Activated naive CD8-positive, alpha-beta T cell treated with anti-CD3 and anti-CD28 coated beads, Interleukin-2, amount 10 ng/mL, durations not matched to agents 7 days and 5 days (primary cell): ENCODE data around the gene RNF123. TPM values are rescaled to one million over a fixed set of nuclear protein-coding genes. Genes with fewer than 3 reads are reported as not detected.

Experiments
- ATAC-seq: fragments of 150-1000 bp; cut with Tn5 transposase; one replicate; pipeline ENCODE4 v1.10.0; 2021; ENCODE audit warnings: low read depth, moderate library complexity
- POLR2A ChIA-PET: fragments of 350-600 bp; sonication (Branson Sonifier 250); formaldehyde crosslinking; loops from one replicate; lab custom pipeline; 2021; ENCODE audit warnings: antibody characterized with exemption; lab: Charles Lee
- DNase-seq: peaks from one replicate; pipeline ENCODE4 v3.0.0; 2021
- H3K27ac Mint-ChIP-seq: one replicate; pipeline ENCODE4 v1.8.0; 2022; ENCODE audit warnings: mild to moderate bottlenecking, mixed read lengths
- H3K27me3 Mint-ChIP-seq: one replicate; pipeline ENCODE4 v1.8.0; 2022; ENCODE audit warnings: mild to moderate bottlenecking, moderate library complexity, mixed read lengths
- H3K36me3 Mint-ChIP-seq: one replicate; pipeline ENCODE4 v1.8.0; 2021; ENCODE audit warnings: mild to moderate bottlenecking, mixed read lengths
- H3K4me1 Mint-ChIP-seq: one replicate; pipeline ENCODE4 v1.8.0; 2021; ENCODE audit warnings: mixed read lengths
- H3K4me3 Mint-ChIP-seq: one replicate; pipeline ENCODE4 v1.8.0; 2022; ENCODE audit warnings: mild to moderate bottlenecking, moderate library complexity, mixed read lengths
- H3K9me3 Mint-ChIP-seq: one replicate; pipeline ENCODE4 v1.8.0; 2021; ENCODE audit warnings: mixed read lengths
- total RNA-seq, 2 experiments: library from RNA; stranded (reverse); gene quantifications; one replicate each; pipeline ENCODE4 v1.2.3, GENCODE V29; 2021

RNF123 gene
- total RNA-seq, 2 experiments from 2014 or later: 53.2 to 56.5 TPM

- H3K4me1 Mint-ChIP-seq: peaks cover 2% of the 10 kb centered on the region
- DNase-seq: no peak
- no peak overlapping the region for H3K27ac Mint-ChIP-seq
- no peaks in the 10 kb centered on the region for H3K36me3 Mint-ChIP-seq
- peaks cover 5% of the 10 kb centered on the region for H3K27me3 Mint-ChIP-seq
- no peaks in the 10 kb centered on the region for H3K9me3 Mint-ChIP-seq
- POLR2A ChIA-PET: interaction anchor here (0.9 kb wide), 1 partner anchor 113 kb away, joined by 3 read pairs; no protein-coding TSS in a partner anchor
- ATAC-seq: no peak
- no peak overlapping the region for H3K4me3 Mint-ChIP-seq
These were observed 36.4 kb upstream of the RNF123 start for GRCh38 chr3:49652903-49653415.

GRCh38 chr3:49653621-49654020 is 35.7 kb upstream of the RNF123 start:
- Mint-ChIP-seq H3K27me3 (peaks cover 5% of the 10 kb centered on the region), H3K27ac (no peak overlapping the region), H3K9me3 (no peaks in the 10 kb centered on the region), H3K4me3 (no peak overlapping the region), H3K36me3 (no peaks in the 10 kb centered on the region), H3K4me1 (peaks cover 2% of the 10 kb centered on the region)
- no peak for DNase-seq
- ATAC-seq: no peak
- POLR2A ChIA-PET: interaction anchor here (0.6 kb wide), 1 partner anchor 10 kb away, joined by 3 read pairs; no protein-coding TSS in a partner anchor

- no peaks in the 10 kb centered on the region for H3K36me3 Mint-ChIP-seq
- no peak overlapping the region for H3K27ac Mint-ChIP-seq
- no peak overlapping the region for H3K4me3 Mint-ChIP-seq
These were observed 35.1 kb upstream of the RNF123 start for GRCh38 chr3:49654176-49654825.

GRCh38 chr3:49654955-49655556 is 34.3 kb upstream of the RNF123 start:
- peaks cover 5% of the 10 kb centered on the region for H3K27me3 Mint-ChIP-seq
- no peak overlapping the region for H3K27ac Mint-ChIP-seq
- DNase-seq (no peak), ATAC-seq (no peak)
- no peak overlapping the region for H3K4me3 Mint-ChIP-seq
- POLR2A ChIA-PET: no interaction called here
- H3K36me3 Mint-ChIP-seq: no peaks in the 10 kb centered on the region
- H3K4me1 Mint-ChIP-seq: peaks cover 3% of the 10 kb centered on the region
- H3K9me3 Mint-ChIP-seq: no peaks in the 10 kb centered on the region

More at GRCh38 chr3:49654176-49654825, 35.1 kb upstream of the RNF123 start:
- POLR2A ChIA-PET: interaction anchor here (0.6 kb wide), 1 partner anchor 9 kb away, joined by 3 read pairs; no protein-coding TSS in a partner anchor
- DNase-seq: no peak
- Mint-ChIP-seq H3K9me3 (no peaks in the 10 kb centered on the region), H3K27me3 (peaks cover 5% of the 10 kb centered on the region), H3K4me1 (peaks cover 2% of the 10 kb centered on the region)
- no peak for ATAC-seq

GRCh38 chr3:49655731-49656285 is 33.5 kb upstream of the RNF123 start:
- no peaks in the 10 kb centered on the region for H3K9me3 Mint-ChIP-seq

GRCh38 chr3:49656541-49657112 is 32.7 kb upstream of the RNF123 start:
- POLR2A ChIA-PET: no interaction called here
- no peaks in the 10 kb centered on the region for H3K9me3 Mint-ChIP-seq
- H3K4me3 Mint-ChIP-seq: no peak overlapping the region
- H3K4me1 Mint-ChIP-seq: peaks cover 3% of the 10 kb centered on the region
- no peak overlapping the region for H3K27ac Mint-ChIP-seq
- ATAC-seq (no peak), DNase-seq (no peak)
- H3K36me3 Mint-ChIP-seq: no peaks in the 10 kb centered on the region
- H3K27me3 Mint-ChIP-seq: peaks cover 5% of the 10 kb centered on the region

More at GRCh38 chr3:49655731-49656285, 33.5 kb upstream of the RNF123 start:
- peaks cover 3% of the 10 kb centered on the region for H3K4me1 Mint-ChIP-seq
- H3K36me3 Mint-ChIP-seq: no peaks in the 10 kb centered on the region
- H3K27ac Mint-ChIP-seq: no peak overlapping the region
- DNase-seq (no peak), ATAC-seq (no peak)
- POLR2A ChIA-PET: no interaction called here
- no peak overlapping the region for H3K4me3 Mint-ChIP-seq
- H3K27me3 Mint-ChIP-seq: peaks cover 5% of the 10 kb centered on the region

GRCh38 chr3:49657208-49657915 is 32.0 kb upstream of the RNF123 start:
- no peaks in the 10 kb centered on the region for H3K9me3 Mint-ChIP-seq
- H3K4me3 Mint-ChIP-seq: no peak overlapping the region
- no peaks in the 10 kb centered on the region for H3K36me3 Mint-ChIP-seq
- H3K27me3 Mint-ChIP-seq: peaks cover 5% of the 10 kb centered on the region
- peaks cover 3% of the 10 kb centered on the region for H3K4me1 Mint-ChIP-seq
- DNase-seq: no peak
- no peak for ATAC-seq
- POLR2A ChIA-PET: no interaction called here
- no peak overlapping the region for H3K27ac Mint-ChIP-seq

GRCh38 chr3:49658711-49659110 is 30.6 kb upstream of the RNF123 start:
- Mint-ChIP-seq H3K36me3 (no peaks in the 10 kb centered on the region), H3K27ac (no peak overlapping the region), H3K27me3 (peaks cover 5% of the 10 kb centered on the region), H3K4me1 (peaks cover 3% of the 10 kb centered on the region), H3K9me3 (no peaks in the 10 kb centered on the region), H3K4me3 (no peak overlapping the region)
- ATAC-seq (no peak), DNase-seq (no peak)
- POLR2A ChIA-PET: no interaction called here

GRCh38 chr3:49659756-49660155 is 29.6 kb upstream of the RNF123 start:
- Mint-ChIP-seq H3K36me3 (no peaks in the 10 kb centered on the region), H3K27me3 (peaks cover 5% of the 10 kb centered on the region), H3K27ac (no peak overlapping the region), H3K4me1 (peaks cover 3% of the 10 kb centered on the region), H3K9me3 (no peaks in the 10 kb centered on the region), H3K4me3 (no peak overlapping the region)
- no peak for DNase-seq
- POLR2A ChIA-PET: interaction anchor here (1.2 kb wide), 1 partner anchor 123 kb away, joined by 3 read pairs; no protein-coding TSS in a partner anchor
- ATAC-seq: no peak

- DNase-seq: no peak
- H3K9me3 Mint-ChIP-seq: no peaks in the 10 kb centered on the region
These were observed 28.1 kb upstream of the RNF123 start for GRCh38 chr3:49661281-49661680.

GRCh38 chr3:49662021-49662420 is 27.3 kb upstream of the RNF123 start:
- POLR2A ChIA-PET: no interaction called here
- H3K36me3 Mint-ChIP-seq: no peaks in the 10 kb centered on the region
- no peak overlapping the region for H3K4me3 Mint-ChIP-seq
- DNase-seq (no peak), ATAC-seq (no peak)
- H3K4me1 Mint-ChIP-seq: peaks cover 5% of the 10 kb centered on the region
- no peaks in the 10 kb centered on the region for H3K27me3 Mint-ChIP-seq
- no peaks in the 10 kb centered on the region for H3K9me3 Mint-ChIP-seq
- H3K27ac Mint-ChIP-seq: no peak overlapping the region

More at GRCh38 chr3:49661281-49661680, 28.1 kb upstream of the RNF123 start:
- H3K27me3 Mint-ChIP-seq: peaks cover 4% of the 10 kb centered on the region
- ATAC-seq: no peak
- H3K27ac Mint-ChIP-seq: no peak overlapping the region
- H3K4me3 Mint-ChIP-seq: no peak overlapping the region
- H3K4me1 Mint-ChIP-seq: peaks cover 5% of the 10 kb centered on the region
- POLR2A ChIA-PET: no interaction called here
- no peaks in the 10 kb centered on the region for H3K36me3 Mint-ChIP-seq

GRCh38 chr3:49662720-49663413 is 26.5 kb upstream of the RNF123 start:
- POLR2A ChIA-PET: interaction anchor here (0.5 to 1.1 kb wide), 3 partner anchors 117 to 370 kb away, joined by 3 read pairs; no protein-coding TSS in a partner anchor
- no peaks in the 10 kb centered on the region for H3K27me3 Mint-ChIP-seq
- H3K4me1 Mint-ChIP-seq: peaks cover 5% of the 10 kb centered on the region
- no peaks in the 10 kb centered on the region for H3K9me3 Mint-ChIP-seq
- no peak overlapping the region for H3K27ac Mint-ChIP-seq
- H3K36me3 Mint-ChIP-seq: no peaks in the 10 kb centered on the region
- DNase-seq (no peak), ATAC-seq (no peak)
- no peak overlapping the region for H3K4me3 Mint-ChIP-seq
